ENCODE results near the gene ZDHHC1. TPM values are rescaled to one million over a fixed set of nuclear protein-coding genes. Genes with fewer than 3 reads are reported as not detected.

Gene ZDHHC1
- total and polyA plus RNA-seq, 2 of the 13 experiments (the other 11 are each of a cell fraction or from before 2014, with no cell fraction given) = 0.51 to 1.1 TPM

GRCh38 chr16:67417333-67418061, 1.2 kb upstream of the ZDHHC1 start:
- Histone ChIP-seq H3K9me3 (ENCODE audit: low read length) (no peaks in the 10 kb centered on the region), H3K4me1 (ENCODE audit: insufficient read depth, low read length) (peaks cover 32% of the 10 kb centered on the region), H3K27ac (ENCODE audit: extremely low read length, insufficient read depth, low read length) (no peak overlapping the region), H4K20me1 (ENCODE audit: insufficient read depth, low read length) (no peaks in the 10 kb centered on the region), H3K36me3 (replicated peaks in 1 of 2; ENCODE audit: control insufficient read depth in 1 of 2, insufficient read depth in 2 of 2, low read length in 2 of 2) (no peaks in the 10 kb centered on the region), H3K4me2 (ENCODE audit: low read depth, low read length) (no peak overlapping the region), H2AFZ (ENCODE audit: low read length) (no peak overlapping the region), H3K27me3 (ENCODE audit: control insufficient read depth in 1 of 2, insufficient read depth in 2 of 2, low read length in 2 of 2) (peaks cover under 1 to 17% of the 10 kb centered on the region in 2 experiments; a peak in 3 of 5 replicates), H3K79me2 (ENCODE audit: insufficient read depth, low read length) (no peaks in the 10 kb centered on the region), H3K4me3 (replicated peaks in 1 of 3; ENCODE audit: insufficient read depth in 1 of 3, low read depth in 2 of 3, low read length in 3 of 3) (no peak overlapping the region), H3K9ac (ENCODE audit: insufficient read depth, low read depth, low read length) (no peak overlapping the region)
- BruUV-seq (replicated peaks) = no TSS peak
- in situ Hi-C loops (cut with HindIII; ENCODE audit: extremely low pct_ligation_motif_present, low pct_unique_long_range_greater_than_20kb) (no loop called here), intact Hi-C loops (cut with micrococcal nuclease; ENCODE audit: unreplicated experiment) (loop anchor here (2.0 kb wide), 1 partner anchor 91 kb away; the partner anchor contains the start of genes KCTD19 and LRRC36)
- POLR2A ChIA-PET = interaction anchor here (1.1 kb wide), 1 partner anchor 11 kb away, joined by 3 read pairs; no protein-coding TSS in a partner anchor
- CTCF ChIA-PET (ENCODE audit: low intra/inter-chr PET ratio, low total read pairs) = interaction anchor here (2.3 kb wide), 1 partner anchor 138 kb away, joined by 7 read pairs; the partner anchor contains the start of gene PLEKHG4
- ATAC-seq = no peak
- no peak for FAIRE-seq
- 7% methylated on average over 2 of the region's 2 CpGs for WGBS (ENCODE audit: low lambda C conversion rate)
- no peak for DNase-seq (ENCODE audit: low spot score)
- no peak for TF ChIP-seq ZNF512 (CRISPR knock-in tag; IDR thresholded peaks at IDR 0.05)
- TF ChIP-seq MXD4 (CRISPR knock-in tag; IDR thresholded peaks at IDR 0.05) = no peak
- TF ChIP-seq ZXDC (CRISPR knock-in tag; IDR thresholded peaks at IDR 0.05) = no peak
- TF ChIP-seq ZNF224 (CRISPR knock-in tag; IDR thresholded peaks at IDR 0.05) = no peak
- TF ChIP-seq BRD4 (CRISPR knock-in tag; IDR thresholded peaks at IDR 0.05) = no peak
- no peak for TF ChIP-seq ZNF609 (CRISPR knock-in tag; IDR thresholded peaks at IDR 0.05; ENCODE audit: borderline replicate concordance)
- no peak for TF ChIP-seq POLR2G (IDR thresholded peaks at IDR 0.05; ENCODE audit: low read depth, low read length)
- TF ChIP-seq CTCF (CRISPR knock-in tag; IDR thresholded peaks at IDR 0.05) = no peak
- no peak for TF ChIP-seq DNMT3B (CRISPR knock-in tag; conservative IDR thresholded peaks at IDR 0.05)
- TF ChIP-seq KMT2A (CRISPR knock-in tag; IDR thresholded peaks at IDR 0.05) = no peak
- no peak for TF ChIP-seq PLRG1 (conservative IDR thresholded peaks at IDR 0.05)
- no peak for TF ChIP-seq ZFP37 (CRISPR knock-in tag; IDR thresholded peaks at IDR 0.05; ENCODE audit: borderline replicate concordance)

Measured in HepG2 (cell line).